Nephron (organoid): ENCODE results near the gene PRKAR1B.
A peak's percentile ranks its signal among the peaks of the same experiment; 100 is the strongest.

Experiments used
- H3K27ac Mint-ChIP-seq, 3 experiments: 2 replicates each; pipeline ENCODE4 v1.8.0; 2020; ENCODE audit warnings: mixed read lengths in 3 of 3, mild to moderate bottlenecking in 2 of 3, moderate library complexity in 1 of 3
- H3K27me3 Mint-ChIP-seq: 2 replicates; pipeline ENCODE4 v1.8.0; 2021; ENCODE audit warnings: low read depth, mild to moderate bottlenecking, moderate library complexity, mixed read lengths
- H3K36me3 Mint-ChIP-seq: 2 replicates; pipeline ENCODE4 v1.8.0; 2020; ENCODE audit warnings: low read depth, mixed read lengths
- H3K4me1 Mint-ChIP-seq: 2 replicates; pipeline ENCODE4 v1.8.0; 2020; ENCODE audit warnings: mixed read lengths
- H3K4me3 Mint-ChIP-seq, 3 experiments: 2 replicates each; pipeline ENCODE4 v1.8.0; 2020; ENCODE audit warnings: mild to moderate bottlenecking in 3 of 3, mixed read lengths in 3 of 3, moderate library complexity in 2 of 3
- H3K9me3 Mint-ChIP-seq: 2 replicates; pipeline ENCODE4 v1.8.0; 2020; ENCODE audit warnings: mixed read lengths
- CTCF ChIP-seq, 3 experiments: fragments of 200-600 bp; sonication (generic); IDR thresholded peaks; one replicate each; pipeline ENCODE4 v1.5.0; 2021; ENCODE audit warnings: antibody characterized with exemption in 3 of 3; ENCODE audit not compliant: unreplicated experiment in 3 of 3

Gene PRKAR1B

GRCh38 chr7:607938-608337, 119.1 kb downstream of the PRKAR1B start:
- peaks cover 4% of the 10 kb centered on the region for H3K27me3 Mint-ChIP-seq
- no peaks in the 10 kb centered on the region for H3K9me3 Mint-ChIP-seq
- peak overlapping the region; percentile 47 to 88 (median 54) for H3K27ac Mint-ChIP-seq
- no peak overlapping the region for H3K4me3 Mint-ChIP-seq
- no peaks in the 10 kb centered on the region for H3K36me3 Mint-ChIP-seq
- TF ChIP-seq CTCF (IDR thresholded peaks at IDR 0.05; ENCODE audit: unreplicated experiment in 3 of 3), result no peak
- H3K4me1 Mint-ChIP-seq, result peaks cover 35% of the 10 kb centered on the region

- H3K36me3 Mint-ChIP-seq, result no peaks in the 10 kb centered on the region
- no peak for TF ChIP-seq CTCF (IDR thresholded peaks at IDR 0.05; ENCODE audit: unreplicated experiment in 3 of 3)
- H3K27ac Mint-ChIP-seq, result peak overlapping the region; percentile 2 to 38 (median 11)
- H3K4me3 Mint-ChIP-seq, result no peak overlapping the region
- peaks cover 31% of the 10 kb centered on the region for H3K4me1 Mint-ChIP-seq
- H3K27me3 Mint-ChIP-seq, result no peaks in the 10 kb centered on the region
- H3K9me3 Mint-ChIP-seq, result no peaks in the 10 kb centered on the region
Observed at GRCh38 chr7:605661-606450, 121.2 kb downstream of the PRKAR1B start.

GRCh38 chr7:604884-605531, 122.1 kb downstream of the PRKAR1B start:
- TF ChIP-seq CTCF (IDR thresholded peaks at IDR 0.05; ENCODE audit: unreplicated experiment in 3 of 3), result no peak
- peak overlapping the region; percentile 37 to 77 (median 74) for H3K27ac Mint-ChIP-seq
- peaks cover 31% of the 10 kb centered on the region for H3K4me1 Mint-ChIP-seq
- H3K4me3 Mint-ChIP-seq, result no peak overlapping the region
- no peaks in the 10 kb centered on the region for H3K36me3 Mint-ChIP-seq
- no peaks in the 10 kb centered on the region for H3K9me3 Mint-ChIP-seq
- peaks cover 5% of the 10 kb centered on the region for H3K27me3 Mint-ChIP-seq

GRCh38 chr7:604001-604883, 122.8 kb downstream of the PRKAR1B start:
- Mint-ChIP-seq H3K27ac (peak overlapping the region; percentile 37 to 77 (median 74)), H3K4me3 (peak overlapping the region in 1 of 3 experiments; percentile 19), H3K36me3 (no peaks in the 10 kb centered on the region)

More at GRCh38 chr7:604001-604883, 122.8 kb downstream of the PRKAR1B start:
- TF ChIP-seq CTCF (IDR thresholded peaks at IDR 0.05; ENCODE audit: unreplicated experiment in 3 of 3), result no peak
- H3K27me3 Mint-ChIP-seq, result peaks cover 6% of the 10 kb centered on the region
- H3K4me1 Mint-ChIP-seq, result peaks cover 33% of the 10 kb centered on the region
- no peaks in the 10 kb centered on the region for H3K9me3 Mint-ChIP-seq
